Measurements from ENCODE around the gene SLC43A3.
"Not testable (repeated sequence)": the region's sequence is repeated elsewhere in the genome, so short reads cannot be mapped to it uniquely, and the experiment has no call there.

The SLC43A3 gene

GRCh38 chr11:57376095-57377090 is 50.5 kb downstream of the SLC43A3 start:
- no peak for DNase-seq
- Mint-ChIP-seq H3K27ac (no peak overlapping the region), H3K27me3 (peaks cover 30% of the 10 kb centered on the region), H3K4me1 (ENCODE audit: low read depth) (no peaks in the 10 kb centered on the region), H3K36me3 (ENCODE audit: low read depth) (no peaks in the 10 kb centered on the region), H3K4me3 (no peak overlapping the region), H3K9me3 (no peaks in the 10 kb centered on the region)

GRCh38 chr11:57375490-57375889 is 51.4 kb downstream of the SLC43A3 start:
- Mint-ChIP-seq H3K36me3 (ENCODE audit: low read depth) (no peaks in the 10 kb centered on the region), H3K4me1 (ENCODE audit: low read depth) (no peaks in the 10 kb centered on the region), H3K27me3 (peaks cover 28% of the 10 kb centered on the region), H3K9me3 (no peaks in the 10 kb centered on the region), H3K27ac (no peak overlapping the region), H3K4me3 (no peak overlapping the region)
- DNase-seq, result no peak

GRCh38 chr11:57374966-57375365 is 52.0 kb downstream of the SLC43A3 start:
- no peaks in the 10 kb centered on the region for H3K36me3 Mint-ChIP-seq (ENCODE audit: low read depth)
- H3K4me3 Mint-ChIP-seq, result no peak overlapping the region
- H3K9me3 Mint-ChIP-seq, result no peaks in the 10 kb centered on the region
- peaks cover 25% of the 10 kb centered on the region for H3K27me3 Mint-ChIP-seq
- no peak for DNase-seq
- H3K27ac Mint-ChIP-seq, result no peak overlapping the region
- no peaks in the 10 kb centered on the region for H3K4me1 Mint-ChIP-seq (ENCODE audit: low read depth)

GRCh38 chr11:57373146-57373545 is 53.8 kb downstream of the SLC43A3 start:
- DNase-seq, result no peak
- Mint-ChIP-seq H3K27ac (no peak overlapping the region), H3K4me1 (ENCODE audit: low read depth) (no peaks in the 10 kb centered on the region), H3K9me3 (no peaks in the 10 kb centered on the region), H3K4me3 (no peak overlapping the region), H3K27me3 (peaks cover 12% of the 10 kb centered on the region), H3K36me3 (ENCODE audit: low read depth) (no peaks in the 10 kb centered on the region)

- no peak overlapping the region for H3K4me3 Mint-ChIP-seq
- no peaks in the 10 kb centered on the region for H3K9me3 Mint-ChIP-seq
- DNase-seq, result no peak
- H3K36me3 Mint-ChIP-seq (ENCODE audit: low read depth), result no peaks in the 10 kb centered on the region
- no peak overlapping the region for H3K27ac Mint-ChIP-seq
- no peaks in the 10 kb centered on the region for H3K27me3 Mint-ChIP-seq
- H3K4me1 Mint-ChIP-seq (ENCODE audit: low read depth), result no peaks in the 10 kb centered on the region
These were observed 56.0 kb downstream of the SLC43A3 start for GRCh38 chr11:57370941-57371340.

GRCh38 chr11:57370251-57370650 is 56.7 kb downstream of the SLC43A3 start:
- no peak for DNase-seq
- Mint-ChIP-seq H3K27me3 (no peaks in the 10 kb centered on the region), H3K4me1 (ENCODE audit: low read depth) (no peaks in the 10 kb centered on the region), H3K36me3 (ENCODE audit: low read depth) (no peaks in the 10 kb centered on the region), H3K9me3 (no peaks in the 10 kb centered on the region), H3K27ac (no peak overlapping the region), H3K4me3 (no peak overlapping the region)

- H3K9me3 Mint-ChIP-seq, result no peaks in the 10 kb centered on the region
- no peaks in the 10 kb centered on the region for H3K27me3 Mint-ChIP-seq
- H3K27ac Mint-ChIP-seq, result no peak overlapping the region
- no peak overlapping the region for H3K4me3 Mint-ChIP-seq
- H3K36me3 Mint-ChIP-seq (ENCODE audit: low read depth), result no peaks in the 10 kb centered on the region
- DNase-seq, result no peak
- no peaks in the 10 kb centered on the region for H3K4me1 Mint-ChIP-seq (ENCODE audit: low read depth)
These were observed 58.1 kb downstream of the SLC43A3 start for GRCh38 chr11:57368845-57369232.

GRCh38 chr11:57368106-57368844 is 58.6 kb downstream of the SLC43A3 start:
- H3K4me3 Mint-ChIP-seq, result no peak overlapping the region
- H3K9me3 Mint-ChIP-seq, result no peaks in the 10 kb centered on the region
- H3K4me1 Mint-ChIP-seq (ENCODE audit: low read depth), result no peaks in the 10 kb centered on the region
- H3K27ac Mint-ChIP-seq, result no peak overlapping the region
- H3K27me3 Mint-ChIP-seq, result peaks cover 3% of the 10 kb centered on the region
- DNase-seq, result no peak
- H3K36me3 Mint-ChIP-seq (ENCODE audit: low read depth), result no peaks in the 10 kb centered on the region

GRCh38 chr11:57364851-57365660 is 61.9 kb downstream of the SLC43A3 start:
- no peaks in the 10 kb centered on the region for H3K36me3 Mint-ChIP-seq (ENCODE audit: low read depth)
- H3K4me3 Mint-ChIP-seq, result no peak overlapping the region
- DNase-seq, result no peak
- H3K9me3 Mint-ChIP-seq, result no peaks in the 10 kb centered on the region
- no peaks in the 10 kb centered on the region for H3K4me1 Mint-ChIP-seq (ENCODE audit: low read depth)
- H3K27me3 Mint-ChIP-seq, result peaks cover 5% of the 10 kb centered on the region
- H3K27ac Mint-ChIP-seq, result no peak overlapping the region

- Mint-ChIP-seq H3K9me3 (no peaks in the 10 kb centered on the region), H3K4me1 (ENCODE audit: low read depth) (no peaks in the 10 kb centered on the region), H3K27me3 (peaks cover 5% of the 10 kb centered on the region), H3K4me3 (no peak overlapping the region), H3K36me3 (ENCODE audit: low read depth) (no peaks in the 10 kb centered on the region), H3K27ac (no peak overlapping the region)
- no peak for DNase-seq
These were observed 63.5 kb downstream of the SLC43A3 start for GRCh38 chr11:57363131-57364080.

GRCh38 chr11:57361926-57362325 is 65.0 kb downstream of the SLC43A3 start:
- Mint-ChIP-seq H3K4me3 (no peak overlapping the region), H3K9me3 (no peaks in the 10 kb centered on the region), H3K36me3 (ENCODE audit: low read depth) (no peaks in the 10 kb centered on the region), H3K27ac (no peak overlapping the region), H3K4me1 (ENCODE audit: low read depth) (no peaks in the 10 kb centered on the region), H3K27me3 (peaks cover 5% of the 10 kb centered on the region)
- no peak for DNase-seq

- not testable (repeated sequence) for H3K27me3 Mint-ChIP-seq; DNase-seq; H3K27ac Mint-ChIP-seq; H3K4me1 Mint-ChIP-seq (ENCODE audit: low read depth); H3K4me3 Mint-ChIP-seq; H3K36me3 Mint-ChIP-seq (ENCODE audit: low read depth); H3K9me3 Mint-ChIP-seq
These were observed 65.5 kb downstream of the SLC43A3 start for GRCh38 chr11:57361420-57361819.

- Mint-ChIP-seq H3K27me3 (peaks cover 9% of the 10 kb centered on the region), H3K4me3 (no peak overlapping the region), H3K27ac (no peak overlapping the region), H3K9me3 (no peaks in the 10 kb centered on the region), H3K36me3 (ENCODE audit: low read depth) (no peaks in the 10 kb centered on the region), H3K4me1 (ENCODE audit: low read depth) (no peaks in the 10 kb centered on the region)
- no peak for DNase-seq
These were observed 65.9 kb downstream of the SLC43A3 start for GRCh38 chr11:57360991-57361390.

Data from activated T-cell treated with anti-CD3 and anti-CD28 coated beads, Interleukin-2, amount 50 U/mL, for 24 hours (primary cell).